Neural cell (in vitro differentiated cells): ENCODE data around the gene TTLL12. TPM values are rescaled to one million over a fixed set of nuclear protein-coding genes. Genes with fewer than 3 reads are reported as not detected.

Source experiments
- H2AFZ ChIP-seq: fragments of 200-600, 300-800 bp; sonication (generic), shearing (Covaris generic); 2 replicates; pipeline ENCODE4 v1.6.0; 2014; ENCODE audit warnings: low read depth, mild to moderate bottlenecking, antibody characterized with exemption, low read length, moderate library complexity
- H3F3A ChIP-seq: fragments of 200-600 bp; shearing (Covaris generic); 2 replicates; pipeline ENCODE4 v1.6.1; 2016; ENCODE audit warnings: mild to moderate bottlenecking, moderate library complexity, mixed read lengths, antibody characterized with exemption, low read length; ENCODE audit not compliant: insufficient read depth, poor library complexity, severe bottlenecking
- H3K27ac ChIP-seq: fragments of 200-600, 300-800 bp; sonication (generic), shearing (Covaris generic); 2 replicates; pipeline ENCODE4 v1.5.1; 2014; ENCODE audit warnings: mild to moderate bottlenecking, low read length, moderate library complexity
- H3K27me3 ChIP-seq: fragments of 300-800, 200-600 bp; sonication (generic), shearing (Covaris generic); 2 replicates; pipeline ENCODE4 v1.6.0; 2014; ENCODE audit warnings: mild to moderate bottlenecking, low read depth, low read length, moderate library complexity; ENCODE audit not compliant: insufficient read depth
- H3K36me3 ChIP-seq: fragments of 300-800, 200-600 bp; sonication (generic), shearing (Covaris generic); 2 replicates; pipeline ENCODE4 v1.5.1; 2014; ENCODE audit warnings: mild to moderate bottlenecking, antibody characterized with exemption, low read length, moderate library complexity; ENCODE audit not compliant: insufficient read depth
- H3K4me2 ChIP-seq: fragments of 300-800, 200-600 bp; sonication (generic), shearing (Covaris generic); 2 replicates; pipeline ENCODE4 v1.6.0; 2014; ENCODE audit warnings: mild to moderate bottlenecking, low read length
- H3K4me3 ChIP-seq: fragments of 300-800, 200-600 bp; sonication (generic), shearing (Covaris generic); 2 replicates; pipeline ENCODE4 v1.5.1; 2014; ENCODE audit warnings: mild to moderate bottlenecking, low read length, moderate library complexity
- H3K79me2 ChIP-seq: fragments of 200-600 bp; shearing (Covaris generic); replicated peaks from 2 replicates; pipeline ENCODE4 v1.6.0; 2014; ENCODE audit warnings: mild to moderate bottlenecking, low read length, moderate library complexity; ENCODE audit not compliant: insufficient read depth
- H3K9ac ChIP-seq: fragments of 300-800, 200-600 bp; sonication (generic), shearing (Covaris generic); 2 replicates; pipeline ENCODE4 v1.6.1; 2016; ENCODE audit warnings: mild to moderate bottlenecking, low read length, mixed read lengths
- H3K9me2 ChIP-seq: fragments of 200-600 bp; shearing (Covaris generic); 2 replicates; pipeline ENCODE4 v1.6.1; 2016; ENCODE audit warnings: mild to moderate bottlenecking, low read length, mixed read lengths; ENCODE audit not compliant: insufficient read depth
- H3K9me3 ChIP-seq: fragments of 200-600, 300-800 bp; sonication (generic), shearing (Covaris generic); 2 replicates; pipeline ENCODE4 v1.6.1; 2016; ENCODE audit warnings: mild to moderate bottlenecking, mixed run types, low read length, moderate library complexity, mixed read lengths
- H4K20me1 ChIP-seq: fragments of 200-600 bp; shearing (Covaris generic); 2 replicates; pipeline ENCODE4 v1.6.1; 2016; ENCODE audit warnings: mild to moderate bottlenecking, mixed run types; ENCODE audit not compliant: insufficient read depth
- CTCF ChIP-seq: fragments of 450-650 bp; IDR thresholded peaks from 2 replicates; pipeline ENCODE4 v1.5.1; 2014; ENCODE audit warnings: antibody characterized with exemption, mild to moderate bottlenecking, moderate library complexity; ENCODE audit not compliant: poor library complexity, severe bottlenecking
- EP300 ChIP-seq: fragments of 450-650 bp; conservative IDR thresholded peaks from 2 replicates; pipeline ENCODE4 v1.6.1; 2014; ENCODE audit warnings: antibody characterized with exemption, mild to moderate bottlenecking, moderate library complexity; ENCODE audit not compliant: poor library complexity, severe bottlenecking
- EZH2 ChIP-seq: fragments of 200-600, 300-800 bp; shearing (Covaris generic), sonication (generic); IDR thresholded peaks from 2 replicates; pipeline ENCODE4 v1.6.1; 2014; ENCODE audit warnings: antibody characterized with exemption, low read length, borderline replicate concordance, mild to moderate bottlenecking; ENCODE audit not compliant: insufficient read depth, poor library complexity, severe bottlenecking
- MXI1 ChIP-seq: fragments of 450-650 bp; conservative IDR thresholded peaks from 2 replicates; pipeline ENCODE4 v1.6.1; 2014; ENCODE audit warnings: antibody characterized with exemption, mild to moderate bottlenecking; ENCODE audit not compliant: poor library complexity, severe bottlenecking
- POLR2AphosphoS5 ChIP-seq: IDR thresholded peaks from 2 replicates; pipeline ENCODE4 v1.6.1; 2012
- RAD21 ChIP-seq: fragments of 450-650 bp; conservative IDR thresholded peaks from 2 replicates; pipeline ENCODE4 v1.6.1; 2014; ENCODE audit warnings: antibody characterized with exemption, mild to moderate bottlenecking, moderate library complexity
- REST ChIP-seq: IDR thresholded peaks from 2 replicates; pipeline ENCODE4 v1.6.1; 2012; ENCODE audit warnings: borderline replicate concordance
- SMC3 ChIP-seq: fragments of 450-650 bp; conservative IDR thresholded peaks from 2 replicates; pipeline ENCODE4 v1.6.1; 2014; ENCODE audit warnings: antibody characterized with exemption, mild to moderate bottlenecking, moderate library complexity; ENCODE audit not compliant: poor library complexity
- TAF1 ChIP-seq: IDR thresholded peaks from 2 replicates; pipeline ENCODE4 v1.6.1; 2012; ENCODE audit warnings: low read depth
- polyA plus RNA-seq: library from polyadenylated mRNA; depleted of rRNA; stranded (reverse); fragments of >200 nt; gene quantifications from 2 replicates; pipeline ENCODE4 v1.2.3, GENCODE V29; 2014

TTLL12 gene
- polyA plus RNA-seq, 1 donor from 2014 or later = 22.2 TPM

DNA sequence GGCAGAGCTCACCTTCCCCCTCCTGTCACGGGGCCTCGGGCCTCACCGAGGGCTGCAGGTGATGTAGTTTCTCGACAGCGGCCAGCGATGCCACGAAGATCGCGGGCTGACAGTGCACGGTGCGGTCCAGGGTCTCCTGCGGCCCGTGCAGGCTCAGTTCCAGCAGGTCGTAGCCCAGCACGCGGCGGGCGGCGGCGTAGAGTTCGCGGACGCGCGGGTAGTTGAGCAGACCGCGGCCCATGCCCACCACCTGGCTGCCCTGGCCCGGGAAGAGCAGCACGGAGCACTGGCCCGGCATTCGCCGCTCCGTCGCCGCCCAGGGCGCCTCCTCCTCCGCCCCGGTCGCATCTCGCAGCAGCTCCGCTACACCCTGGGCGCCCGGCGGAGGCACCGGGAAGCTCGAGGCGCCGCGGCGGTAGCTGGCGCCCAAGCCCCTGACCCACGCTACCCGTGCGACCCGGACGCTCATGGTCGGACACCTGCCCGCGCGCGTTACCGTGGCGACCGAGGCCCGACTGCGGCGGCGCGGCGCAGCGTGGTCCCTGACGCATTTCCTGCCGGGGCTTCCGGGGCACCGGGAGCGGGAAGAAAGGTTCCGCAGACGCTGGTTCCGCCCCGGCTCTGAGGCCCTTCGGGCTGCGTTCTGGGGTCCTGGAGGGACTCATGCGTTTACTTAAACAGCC, 43.9 kb downstream of the TTLL12 start, which contains the start of gene MCAT:
MCAT (minus strand) TSS at position 519 of the 683 bp plus-strand sequence; CDS start at position 469, 50 bp downstream.
- H3K27me3 ChIP-seq = no peaks in the 10 kb centered on the region
- no peaks in the 10 kb centered on the region for H4K20me1 ChIP-seq
- peak within 1 kb of the TSS; percentile 60 for H2AFZ ChIP-seq
- H3K4me2 ChIP-seq = peak within 1 kb of the TSS; percentile 55
- H3K79me2 ChIP-seq = peaks cover 7% of the 10 kb centered on the region
- TF ChIP-seq MXI1 (peak; percentile 97), RAD21 (peak; percentile 46), REST (no peak), POLR2AphosphoS5 (peak; percentile 80), EZH2 (no peak), TAF1 (no peak), SMC3 (peak; percentile 47), EP300 (peak; percentile 53), CTCF (peak; percentile 22)
- H3K9me2 ChIP-seq = no peaks in the 10 kb centered on the region
- no peaks in the 10 kb centered on the region for H3K9me3 ChIP-seq
- no peaks in the 10 kb centered on the region for H3F3A ChIP-seq
- peak within 1 kb of the TSS; percentile 82 for H3K9ac ChIP-seq
- peak within 1 kb of the TSS; percentile 79 for H3K27ac ChIP-seq
- H3K4me3 ChIP-seq = peak within 1 kb of the TSS; percentile 100
- H3K36me3 ChIP-seq = no peaks in the 10 kb centered on the region

GRCh38 chr22:43136801-43137200, 50.1 kb downstream of the TTLL12 start:
- H2AFZ ChIP-seq = no peak overlapping the region
- no peaks in the 10 kb centered on the region for H3K27me3 ChIP-seq
- H3K27ac ChIP-seq = no peak overlapping the region
- no peak for TF ChIP-seq TAF1
- no peak for TF ChIP-seq RAD21
- no peak for TF ChIP-seq CTCF
- no peak for TF ChIP-seq POLR2AphosphoS5
- peaks cover 2% of the 10 kb centered on the region for H3K79me2 ChIP-seq
- H3K4me3 ChIP-seq = no peak overlapping the region
- no peaks in the 10 kb centered on the region for H3K9me3 ChIP-seq
- no peaks in the 10 kb centered on the region for H4K20me1 ChIP-seq
- no peak overlapping the region for H3K4me2 ChIP-seq
- no peak overlapping the region for H3K9ac ChIP-seq
- no peaks in the 10 kb centered on the region for H3F3A ChIP-seq
- H3K9me2 ChIP-seq = no peaks in the 10 kb centered on the region
- H3K36me3 ChIP-seq = no peaks in the 10 kb centered on the region
